GM13977 (cell line): ENCODE results near the gene PPT1.

ENCODE experiments used
- DNase-seq: peaks from one replicate; pipeline ENCODE4 v3.0.0; 2012; ENCODE audit warnings: low spot score
- CTCF ChIP-seq: IDR thresholded peaks from 2 replicates; pipeline ENCODE4 v1.5.1; 2012; ENCODE audit warnings: mild to moderate bottlenecking, control low read depth; ENCODE audit not compliant: insufficient read depth; ENCODE audit errors: extremely low read depth, missing control alignments
- in situ Hi-C: fragments of 300-500 bp; cut with MboI; formaldehyde crosslinking; loops from one replicate; pipeline ENCODE4 v1.12.0; 2022; ENCODE audit warnings: low sequenced_read_pairs, low pct_unique_long_range_greater_than_20kb, mixed read lengths, inconsistent platforms; ENCODE audit not compliant: unreplicated experiment

Gene PPT1

GRCh38 chr1:40132383-40133311 lies 35.6 kb upstream of the PPT1 start:
- DNase-seq: no peak
- in situ Hi-C loops: no loop called here
- TF ChIP-seq CTCF: no peak

GRCh38 chr1:40130892-40131291 lies 33.8 kb upstream of the PPT1 start:
- TF ChIP-seq CTCF: no peak
- in situ Hi-C loops: no loop called here
- no peak for DNase-seq

GRCh38 chr1:40122855-40123254 lies 25.8 kb upstream of the PPT1 start:
- no peak for DNase-seq
- TF ChIP-seq CTCF: no peak
- in situ Hi-C loops: no loop called here

- DNase-seq: no peak
- TF ChIP-seq CTCF: no peak
- in situ Hi-C loops: no loop called here
Observed at GRCh38 chr1:40120128-40120527, 23.1 kb upstream of the PPT1 start.

GRCh38 chr1:40114400-40114799 lies 17.3 kb upstream of the PPT1 start:
- in situ Hi-C loops: no loop called here
- no peak for DNase-seq
- TF ChIP-seq CTCF: no peak

- no peak for DNase-seq
- TF ChIP-seq CTCF: no peak
- in situ Hi-C loops: no loop called here
Observed at GRCh38 chr1:40110389-40110788, 13.3 kb upstream of the PPT1 start.
